PFSK-1 (cell line): ENCODE measurements around the gene PIK3C2B.

Experiments
- FOXP2 ChIP-seq: optimal IDR thresholded peaks from 2 replicates; pipeline ENCODE3; 2011; ENCODE audit warnings: borderline replicate concordance, control low read depth, inconsistent platforms; ENCODE audit not compliant: insufficient read depth; ENCODE audit errors: extremely low read length, extremely low read depth
- POLR2AphosphoS5 ChIP-seq: IDR thresholded peaks from 2 replicates; pipeline ENCODE4 v1.6.1; 2012; ENCODE audit warnings: low read depth, mild to moderate bottlenecking, control low read depth, low read length, moderate library complexity
- SIN3A ChIP-seq: IDR thresholded peaks from 2 replicates; pipeline ENCODE4 v1.6.1; 2012; ENCODE audit warnings: mild to moderate bottlenecking, low read length, moderate library complexity, borderline replicate concordance; ENCODE audit not compliant: insufficient read depth
- TAF1 ChIP-seq: IDR thresholded peaks from 2 replicates; pipeline ENCODE4 v1.6.1; 2012; ENCODE audit warnings: low read length, control low read depth, borderline replicate concordance; ENCODE audit not compliant: insufficient read depth
- TF ChIP-seq, protein P1 (sequence below), 2 experiments: IDR thresholded peaks; 2 replicates each; pipeline versions ENCODE4 v1.6.1 to v1.8.0; 2011 to 2012; ENCODE audit warnings: low read depth in 2 of 2, low read length in 2 of 2, control low read depth in 1 of 2, inconsistent platforms in 1 of 2, mild to moderate bottlenecking in 1 of 2, moderate library complexity in 1 of 2; ENCODE audit not compliant: insufficient read depth in 1 of 2

The PIK3C2B gene

GRCh38 chr1:204449678-204450280 is 44.8 kb downstream of the PIK3C2B start:
- no peak for TF ChIP-seq POLR2AphosphoS5
- TF ChIP-seq FOXP2: no peak
- TF ChIP-seq, protein P1, sequence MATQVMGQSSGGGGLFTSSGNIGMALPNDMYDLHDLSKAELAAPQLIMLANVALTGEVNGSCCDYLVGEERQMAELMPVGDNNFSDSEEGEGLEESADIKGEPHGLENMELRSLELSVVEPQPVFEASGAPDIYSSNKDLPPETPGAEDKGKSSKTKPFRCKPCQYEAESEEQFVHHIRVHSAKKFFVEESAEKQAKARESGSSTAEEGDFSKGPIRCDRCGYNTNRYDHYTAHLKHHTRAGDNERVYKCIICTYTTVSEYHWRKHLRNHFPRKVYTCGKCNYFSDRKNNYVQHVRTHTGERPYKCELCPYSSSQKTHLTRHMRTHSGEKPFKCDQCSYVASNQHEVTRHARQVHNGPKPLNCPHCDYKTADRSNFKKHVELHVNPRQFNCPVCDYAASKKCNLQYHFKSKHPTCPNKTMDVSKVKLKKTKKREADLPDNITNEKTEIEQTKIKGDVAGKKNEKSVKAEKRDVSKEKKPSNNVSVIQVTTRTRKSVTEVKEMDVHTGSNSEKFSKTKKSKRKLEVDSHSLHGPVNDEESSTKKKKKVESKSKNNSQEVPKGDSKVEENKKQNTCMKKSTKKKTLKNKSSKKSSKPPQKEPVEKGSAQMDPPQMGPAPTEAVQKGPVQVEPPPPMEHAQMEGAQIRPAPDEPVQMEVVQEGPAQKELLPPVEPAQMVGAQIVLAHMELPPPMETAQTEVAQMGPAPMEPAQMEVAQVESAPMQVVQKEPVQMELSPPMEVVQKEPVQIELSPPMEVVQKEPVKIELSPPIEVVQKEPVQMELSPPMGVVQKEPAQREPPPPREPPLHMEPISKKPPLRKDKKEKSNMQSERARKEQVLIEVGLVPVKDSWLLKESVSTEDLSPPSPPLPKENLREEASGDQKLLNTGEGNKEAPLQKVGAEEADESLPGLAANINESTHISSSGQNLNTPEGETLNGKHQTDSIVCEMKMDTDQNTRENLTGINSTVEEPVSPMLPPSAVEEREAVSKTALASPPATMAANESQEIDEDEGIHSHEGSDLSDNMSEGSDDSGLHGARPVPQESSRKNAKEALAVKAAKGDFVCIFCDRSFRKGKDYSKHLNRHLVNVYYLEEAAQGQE (IDR thresholded peaks at IDR 0.05; ENCODE audit: insufficient read depth in 1 of 2, low read depth in 2 of 2, low read length in 2 of 2): no peak
- no peak for TF ChIP-seq TAF1
- TF ChIP-seq SIN3A: no peak

DNA sequence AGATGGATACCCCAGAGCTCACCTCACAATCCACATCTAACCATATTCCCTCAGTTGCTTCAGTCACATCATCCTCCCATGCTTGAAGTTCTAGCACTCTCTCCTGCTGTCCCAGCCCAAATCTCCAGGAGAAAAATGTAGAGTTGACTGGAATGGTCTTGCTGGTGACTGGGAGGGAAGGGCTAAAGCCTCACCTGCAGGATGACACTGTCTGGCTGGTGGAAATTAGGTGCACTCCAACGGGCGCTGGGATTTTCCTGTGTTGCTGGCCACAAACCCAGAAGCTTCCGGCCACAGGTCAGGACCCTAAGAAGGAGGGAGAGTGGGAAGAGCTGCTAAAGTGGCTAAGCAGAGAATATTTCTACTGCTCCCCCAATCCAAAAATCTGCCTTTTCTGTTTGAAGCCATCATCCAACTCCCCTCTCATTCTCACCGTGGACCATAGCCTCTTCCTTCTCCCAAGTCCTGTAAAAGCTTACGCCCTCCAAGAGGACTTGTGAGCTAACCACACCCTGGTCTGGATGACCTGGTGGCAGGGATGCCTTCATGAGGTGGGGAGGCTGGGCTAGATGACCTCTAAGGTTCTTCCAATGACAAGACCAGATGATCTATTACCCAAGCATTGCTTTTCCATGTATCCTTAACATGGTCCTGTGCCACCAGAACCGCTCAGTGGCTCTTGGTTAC is 45.5 kb downstream of the PIK3C2B start:
- no peak for TF ChIP-seq TAF1
- TF ChIP-seq POLR2AphosphoS5: no peak
- no peak for TF ChIP-seq SIN3A
- TF ChIP-seq, protein P1 (IDR thresholded peaks at IDR 0.05; ENCODE audit: insufficient read depth in 1 of 2, low read depth in 2 of 2, low read length in 2 of 2): no peak
- TF ChIP-seq FOXP2: no peak

DNA sequence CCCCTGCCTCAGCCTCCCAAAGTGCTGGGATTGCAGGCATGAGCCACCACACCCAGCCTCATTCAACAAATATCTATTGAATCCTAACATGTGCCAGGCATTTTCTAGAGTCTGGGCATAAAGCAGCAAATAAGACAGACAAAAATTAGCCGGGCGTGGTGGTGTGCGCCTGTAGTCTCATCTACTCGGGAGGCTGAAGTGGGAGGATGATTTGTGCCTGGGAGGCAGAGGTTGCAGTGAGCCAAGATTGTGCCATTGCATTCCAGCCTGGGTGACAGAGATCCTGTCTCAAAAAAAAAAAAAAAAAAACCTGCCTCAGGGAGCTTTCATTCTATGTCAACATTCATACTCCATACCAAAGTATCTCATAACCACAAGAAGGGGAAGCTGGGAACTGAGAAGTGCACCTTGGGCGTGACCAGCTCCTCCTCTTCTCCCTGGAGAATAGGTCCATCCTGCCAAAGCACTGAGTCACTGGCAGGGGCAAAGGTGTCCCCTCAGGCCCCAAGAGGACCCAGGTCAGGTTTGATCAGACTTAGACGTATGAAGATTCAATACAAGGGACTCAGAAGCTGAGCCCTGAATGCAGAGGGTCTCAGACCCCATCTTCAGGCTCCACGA is 46.2 kb downstream of the PIK3C2B start:
- no peak for TF ChIP-seq SIN3A
- no peak for TF ChIP-seq TAF1
- TF ChIP-seq POLR2AphosphoS5: no peak
- no peak for TF ChIP-seq FOXP2
- TF ChIP-seq, protein P1 (IDR thresholded peaks at IDR 0.05; ENCODE audit: insufficient read depth in 1 of 2, low read depth in 2 of 2, low read length in 2 of 2): no peak

- TF ChIP-seq FOXP2: no peak
- TF ChIP-seq SIN3A: no peak
- no peak for TF ChIP-seq POLR2AphosphoS5
- no peak for TF ChIP-seq TAF1
- TF ChIP-seq, protein P1 (IDR thresholded peaks at IDR 0.05; ENCODE audit: insufficient read depth in 1 of 2, low read depth in 2 of 2, low read length in 2 of 2): no peak
Observed at GRCh38 chr1:204447736-204448135, 46.9 kb downstream of the PIK3C2B start.
